Ammon's horn (tissue), 1 donor: ENCODE measurements around the gene SEMA3E.
"Not testable (repeated sequence)": the region's sequence is repeated elsewhere in the genome, so short reads cannot be mapped to it uniquely, and the experiment has no call there.

Experiments
- DNase-seq: peaks from one replicate; pipeline ENCODE4 v3.0.0-alpha.2; 2016; ENCODE audit warnings: low spot score

Gene SEMA3E

DNA sequence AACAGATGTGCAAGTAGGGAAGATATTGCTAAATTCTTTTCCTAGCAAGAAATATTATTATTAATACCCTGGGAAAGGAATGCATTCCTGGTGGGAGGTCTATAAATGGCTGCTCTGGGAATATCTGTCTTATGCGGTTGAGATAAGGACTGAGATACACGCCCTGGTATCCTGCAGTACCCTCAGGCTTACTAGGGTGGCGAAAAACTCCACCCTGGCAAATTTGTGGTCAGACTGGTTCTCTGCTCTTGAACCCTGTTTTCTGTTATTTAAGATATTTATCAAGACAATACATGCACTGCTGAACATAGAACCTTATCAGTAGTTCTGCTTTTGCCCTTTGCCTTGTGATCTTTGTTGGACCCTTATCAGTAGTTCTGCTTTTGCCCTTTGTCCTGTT, 96.4 kb downstream of the SEMA3E start:
- DNase-seq = not testable (repeated sequence)

DNA sequence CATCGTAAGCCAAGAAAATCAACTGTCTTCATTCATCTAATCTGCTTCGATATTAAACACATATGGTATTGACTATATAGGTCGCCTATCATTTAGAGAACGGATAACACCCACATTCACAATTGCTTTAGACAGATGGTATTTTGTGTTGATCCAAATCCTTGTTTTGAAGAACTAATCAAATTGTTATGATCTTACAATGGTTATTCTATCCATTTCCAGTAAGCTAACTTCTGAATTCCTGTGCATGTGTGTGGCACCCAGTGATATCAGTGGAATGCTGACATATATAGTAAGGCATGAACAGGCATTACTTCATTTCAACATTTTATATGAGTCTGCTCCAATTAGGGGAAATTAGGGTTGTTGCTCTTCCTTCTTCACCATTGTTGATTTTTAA, 98.8 kb downstream of the SEMA3E start:
- DNase-seq = no peak

DNA sequence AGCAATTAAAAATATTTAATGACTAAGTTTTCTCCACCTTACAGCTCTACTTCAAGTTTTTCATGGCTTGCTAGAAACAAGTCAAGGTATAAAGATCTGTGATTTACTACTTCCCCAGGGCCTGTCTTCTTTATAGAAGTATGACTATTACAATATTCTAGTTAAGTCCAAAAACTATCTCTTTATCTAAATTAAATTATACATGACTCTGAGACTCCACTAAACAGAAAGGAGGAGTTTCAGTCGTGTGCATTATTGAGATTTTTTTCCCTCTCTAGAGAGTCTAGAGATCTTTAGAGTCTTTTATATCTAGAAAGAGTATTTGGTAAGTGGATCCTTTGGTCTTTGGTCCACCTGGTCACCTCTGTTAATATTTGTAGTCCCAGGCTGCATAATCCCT, 100.7 kb downstream of the SEMA3E start:
- DNase-seq = no peak

DNA sequence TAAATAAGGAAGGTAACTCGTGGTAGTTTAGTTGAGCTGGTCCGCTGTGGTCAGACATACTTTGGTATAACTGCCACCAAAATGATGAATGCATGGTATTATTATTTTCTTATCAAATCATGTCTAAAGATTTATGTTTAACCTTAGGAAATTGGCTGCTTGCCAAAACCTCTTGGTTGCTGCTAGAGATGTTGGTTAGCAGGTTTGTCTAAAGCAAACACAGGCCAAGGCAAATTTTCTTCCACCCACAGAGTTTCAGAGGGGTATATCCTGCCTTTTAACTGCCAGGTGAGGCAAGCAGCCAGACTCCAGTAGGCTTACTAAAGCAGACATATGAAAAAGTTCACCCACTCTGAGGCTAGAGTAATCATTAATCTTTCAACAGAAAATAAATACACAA, 101.4 kb downstream of the SEMA3E start:
- no peak for DNase-seq

DNA sequence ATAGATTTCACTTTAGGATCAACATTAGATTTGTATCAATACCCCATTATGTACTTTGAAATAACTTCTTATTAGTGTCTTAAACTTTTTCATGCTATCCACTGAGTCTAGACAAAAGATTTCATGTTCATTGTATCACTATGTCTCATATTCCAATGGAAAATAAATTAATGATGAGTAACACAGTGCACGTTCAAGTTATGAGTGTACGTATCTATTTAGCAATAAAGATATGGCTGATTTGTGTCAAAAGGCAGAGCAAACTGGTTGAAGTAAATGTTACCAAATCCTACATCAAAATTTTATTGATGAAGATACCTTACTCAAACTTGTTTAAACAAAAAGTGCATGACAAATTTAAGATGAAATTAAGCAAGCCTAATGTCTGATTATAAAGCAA, 102.4 kb downstream of the SEMA3E start:
- no peak for DNase-seq

DNA sequence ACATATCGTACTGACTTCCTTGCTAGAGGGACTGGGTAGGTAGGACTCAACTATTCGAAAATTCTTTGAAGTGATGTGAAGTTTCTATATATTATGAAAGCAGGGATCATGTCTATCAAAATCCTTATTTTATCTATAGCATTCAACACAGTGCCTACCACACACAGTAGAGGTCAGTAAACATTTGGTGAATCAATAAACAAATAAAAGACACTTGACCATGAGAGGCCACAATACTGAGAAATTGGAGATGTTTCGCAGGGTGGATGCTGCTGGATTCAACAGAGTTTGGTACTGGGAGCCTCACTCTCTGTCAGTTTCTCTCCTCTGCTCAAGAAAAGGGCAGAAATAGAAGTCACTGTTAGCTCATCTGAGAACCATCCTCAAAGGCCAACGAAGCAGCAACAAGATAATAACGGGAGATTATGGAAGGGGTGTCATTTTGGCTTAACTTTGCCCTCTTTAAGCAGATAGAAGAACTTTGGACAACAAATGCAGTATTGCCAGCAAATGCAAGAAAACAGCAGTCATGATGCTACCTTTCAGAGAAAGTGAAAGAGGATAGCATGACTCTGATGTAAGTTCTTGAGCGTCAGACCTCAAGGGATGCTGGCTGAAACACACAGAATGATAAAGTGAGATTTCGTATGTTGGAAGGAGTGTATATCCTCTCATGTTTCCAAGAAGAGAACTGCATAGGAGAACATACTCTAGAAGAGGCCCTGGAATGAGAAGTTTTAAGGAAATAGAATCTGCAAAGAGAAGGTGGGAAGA, 107.6 kb downstream of the SEMA3E start:
- no peak for DNase-seq

DNA sequence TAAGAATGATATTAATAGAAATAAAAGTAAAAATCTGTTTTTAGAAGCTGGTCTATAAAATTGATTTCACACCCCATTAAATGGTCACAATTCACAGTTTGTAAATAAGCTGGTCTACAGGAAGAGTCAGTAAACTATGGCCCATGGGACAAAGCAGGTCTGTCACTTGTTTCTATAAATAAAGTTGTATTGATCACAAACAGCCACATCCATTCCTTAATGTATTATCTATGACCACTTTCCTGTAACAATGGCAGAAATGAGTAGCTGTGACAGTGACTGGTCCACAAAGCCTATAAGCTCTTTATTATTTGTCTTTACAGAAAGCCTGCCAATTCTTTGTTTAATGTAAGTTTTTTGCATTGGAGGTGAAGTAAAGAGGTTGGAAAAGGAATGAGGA, 114.5 kb downstream of the SEMA3E start:
- no peak for DNase-seq

DNA sequence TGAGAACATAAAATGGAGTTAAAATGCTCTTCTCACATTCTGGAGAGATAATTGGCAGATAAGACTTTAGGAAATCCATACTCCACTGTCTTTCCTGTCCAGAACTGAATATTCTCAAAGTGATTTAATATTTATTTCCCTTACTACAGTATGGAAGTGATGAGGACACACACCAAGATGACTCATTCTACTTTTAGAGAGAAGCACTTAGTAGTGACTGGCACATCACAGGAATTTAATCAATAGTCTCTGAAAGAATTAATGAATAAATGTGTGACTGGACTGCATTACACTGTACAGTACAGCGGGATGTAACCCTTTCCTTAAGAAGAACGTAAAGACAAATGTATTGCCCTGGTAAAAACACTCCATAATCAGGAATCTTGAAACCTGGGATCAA, 116.7 kb downstream of the SEMA3E start:
- DNase-seq = no peak

DNA sequence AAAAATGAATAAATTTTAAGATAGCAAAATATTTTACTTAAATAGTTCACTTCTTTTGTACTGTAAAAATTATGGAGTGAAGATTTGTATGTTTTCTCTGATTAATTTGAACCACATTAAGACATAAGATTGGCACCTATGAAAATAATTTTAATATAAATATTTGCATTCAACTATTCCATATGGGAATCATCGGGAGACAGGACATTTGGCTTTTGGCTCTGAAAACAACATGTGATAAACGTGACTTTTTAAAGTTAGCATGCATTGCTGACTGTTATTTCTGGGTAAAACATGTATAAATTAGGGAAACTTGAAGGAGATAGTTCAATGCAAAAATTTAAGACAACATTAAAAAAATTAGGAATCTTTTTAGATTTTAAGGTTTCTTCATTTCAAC, 117.2 kb downstream of the SEMA3E start:
- DNase-seq = no peak

DNA sequence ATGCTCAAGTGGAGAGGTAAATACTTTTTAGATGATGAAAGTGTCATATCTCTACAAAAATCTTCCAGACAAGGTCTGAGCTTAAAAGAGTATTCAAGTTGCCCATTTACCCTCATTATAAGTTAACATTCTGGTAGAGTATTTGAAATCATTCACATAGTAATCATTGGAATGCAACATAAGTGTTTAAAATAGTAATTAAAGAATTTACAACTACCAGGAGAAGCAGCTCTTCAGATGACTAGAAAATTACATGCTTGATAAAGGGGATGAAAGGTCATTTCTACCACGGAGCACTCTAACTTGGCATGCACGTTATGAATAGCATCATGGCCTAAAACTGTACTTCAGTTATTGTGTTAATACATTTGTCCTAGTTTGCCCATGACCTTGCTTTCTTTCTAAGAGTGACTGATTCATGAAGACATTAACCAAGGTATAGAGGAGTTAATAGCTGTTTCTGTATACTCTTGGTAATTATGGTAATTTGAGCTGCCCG, 120.0 kb downstream of the SEMA3E start:
- DNase-seq = no peak

DNA sequence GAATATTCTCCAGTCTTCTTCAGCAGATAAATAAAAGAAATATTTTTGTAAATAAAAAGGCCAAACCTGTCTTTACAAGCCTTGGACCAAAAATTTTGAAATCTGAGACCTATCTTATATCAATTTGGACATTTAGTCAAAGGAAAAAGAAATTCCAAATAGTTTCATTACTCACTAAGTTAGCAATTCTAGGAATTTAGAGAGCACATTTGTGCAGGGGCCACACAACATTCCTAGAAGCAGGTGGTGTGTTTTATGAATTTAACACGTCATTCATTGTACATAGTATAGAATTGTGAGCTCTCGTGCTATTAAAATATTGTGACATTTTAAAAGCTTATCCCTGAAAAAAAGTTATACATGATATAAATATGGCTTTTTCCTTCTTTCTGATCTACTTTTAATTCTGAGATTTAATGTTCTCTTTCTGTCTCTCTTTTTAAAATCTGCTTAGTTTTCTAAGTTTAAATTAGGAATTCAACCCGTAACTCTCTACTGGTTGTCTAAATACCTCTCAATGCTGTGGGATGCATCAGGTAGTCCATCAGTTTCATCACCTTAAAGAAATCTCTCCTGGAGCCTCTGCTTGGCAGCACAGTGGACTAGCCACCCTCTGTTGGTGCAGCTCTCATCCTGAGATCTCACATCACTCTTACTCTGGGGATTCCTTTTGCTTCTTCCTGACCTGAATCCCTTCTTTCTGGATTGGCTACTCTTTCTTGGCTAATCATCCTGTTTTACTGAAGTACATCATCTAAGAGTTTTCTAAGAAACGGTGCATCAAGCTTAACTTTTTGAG, 124.5 kb downstream of the SEMA3E start:
- no peak for DNase-seq

DNA sequence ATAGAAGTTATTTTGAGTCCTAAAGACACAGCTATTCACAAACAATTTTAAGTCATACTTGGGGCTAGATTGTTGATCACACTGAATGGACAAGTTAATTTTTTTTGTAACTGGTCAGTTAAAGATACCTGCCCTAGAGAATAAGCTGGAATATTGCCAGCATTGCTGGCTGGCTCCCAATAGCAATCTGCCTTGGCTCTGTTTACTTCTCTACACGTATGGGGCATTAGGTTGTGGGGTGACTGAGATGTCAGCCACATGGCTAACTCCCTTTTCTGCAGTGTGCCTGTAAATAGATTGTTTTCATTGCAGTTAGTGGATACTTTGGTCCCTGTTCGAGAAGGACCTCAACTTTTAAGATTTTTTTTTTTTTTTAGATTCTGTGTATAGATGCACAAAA, 128.2 kb downstream of the SEMA3E start:
- DNase-seq = no peak

DNA sequence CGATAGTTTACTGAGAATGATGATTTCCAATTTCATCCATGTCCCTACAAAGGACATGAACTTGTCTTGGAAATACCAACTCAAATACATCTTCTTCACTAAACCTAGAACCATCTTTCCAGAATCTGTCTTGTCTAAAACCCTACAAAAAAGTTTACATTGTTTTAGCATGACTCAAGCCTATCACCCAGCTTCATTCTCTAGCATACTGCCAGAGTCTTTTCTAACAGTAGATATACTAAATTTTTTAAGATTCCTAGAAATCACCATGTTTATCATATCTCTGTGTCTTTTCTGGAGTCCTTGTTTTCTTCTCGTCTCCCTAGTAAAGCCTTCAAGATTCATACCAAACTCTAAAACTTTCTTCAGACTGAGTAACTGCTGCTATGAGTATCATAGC, 129.7 kb downstream of the SEMA3E start:
- no peak for DNase-seq

DNA sequence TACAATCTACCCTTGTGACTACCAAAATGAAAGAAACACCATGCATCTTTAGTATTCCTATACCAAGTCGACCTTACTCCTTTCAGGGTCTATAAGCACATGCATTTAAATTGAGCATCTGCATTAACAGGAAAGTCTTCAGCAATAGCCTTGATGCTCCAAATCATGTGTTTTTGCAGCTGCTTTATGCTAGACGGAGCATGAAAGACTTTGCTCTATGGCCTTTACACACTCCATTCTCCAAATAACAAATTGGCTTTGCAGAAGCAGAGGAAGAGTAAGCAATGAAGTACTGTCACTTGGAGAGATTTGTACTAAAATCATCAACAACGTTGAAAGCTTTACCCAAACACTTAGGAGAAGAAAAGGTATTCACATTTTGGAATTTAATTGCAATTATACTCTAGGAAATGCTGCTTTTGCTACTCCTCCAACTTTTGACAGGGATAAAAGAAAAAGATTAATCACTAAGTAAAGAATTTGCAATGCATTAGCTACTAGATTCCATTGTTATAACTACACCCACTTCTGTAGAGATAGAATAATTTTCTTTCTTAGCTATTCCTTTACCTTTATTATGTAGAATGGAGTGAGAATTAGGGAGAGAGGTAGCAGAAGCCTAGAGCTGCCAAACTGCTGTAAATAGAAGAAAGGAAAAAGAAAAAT, 131.8 kb downstream of the SEMA3E start:
- DNase-seq = no peak

DNA sequence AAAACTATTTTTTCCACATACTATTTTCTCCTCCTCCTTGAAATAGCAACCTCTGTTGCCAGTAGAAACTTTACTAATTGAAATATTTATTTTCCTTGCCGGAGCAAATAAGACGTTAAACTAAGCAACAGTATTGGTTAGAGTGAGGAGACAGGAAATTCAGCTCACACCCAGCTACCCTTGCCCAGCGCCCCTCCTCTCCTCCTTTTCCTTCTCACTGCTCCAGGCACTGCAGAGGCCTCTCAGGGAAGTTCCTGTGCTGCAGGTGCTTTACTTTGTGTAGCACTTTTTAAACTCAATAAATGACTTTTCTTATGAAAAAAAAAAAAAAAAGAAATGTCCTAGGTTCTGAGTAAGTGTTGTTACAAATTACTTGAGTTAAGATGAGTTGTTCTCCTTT, 134.0 kb downstream of the SEMA3E start:
- no peak for DNase-seq

DNA sequence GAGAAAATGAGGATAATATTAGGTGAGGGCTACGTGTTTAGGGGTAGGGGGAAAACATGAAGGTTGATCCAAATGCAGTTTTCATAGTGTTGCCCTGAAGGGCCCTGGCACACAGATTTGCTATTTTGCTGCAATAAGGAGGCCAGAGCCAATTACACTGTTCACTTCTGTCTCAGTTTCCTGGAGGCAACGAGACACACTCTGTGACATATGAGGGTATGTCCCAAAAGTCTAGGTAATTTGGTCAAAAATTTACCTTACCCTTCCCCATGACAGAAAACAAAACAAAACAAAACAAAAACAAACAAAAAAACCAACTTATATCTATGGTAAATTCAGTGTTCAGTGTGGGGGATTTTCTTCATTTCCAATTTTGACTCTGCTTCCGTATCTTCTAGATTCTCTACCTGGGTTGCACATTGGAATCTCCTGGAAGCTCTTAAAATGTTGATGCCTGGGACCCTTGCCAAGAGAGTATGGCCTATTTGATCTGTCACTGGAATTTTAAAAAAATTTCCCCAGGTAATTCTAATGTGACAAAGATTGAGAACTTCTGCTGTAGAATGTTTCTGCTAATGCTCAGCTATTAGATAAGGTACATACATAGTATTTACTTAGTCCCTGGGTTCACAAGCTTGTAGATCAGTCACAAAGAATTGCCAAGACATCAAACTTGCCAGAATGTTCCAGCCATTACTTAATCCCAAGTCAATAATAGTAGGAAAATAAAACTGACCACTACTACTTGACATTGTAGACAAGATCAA, 139.5 kb downstream of the SEMA3E start:
- no peak for DNase-seq

DNA sequence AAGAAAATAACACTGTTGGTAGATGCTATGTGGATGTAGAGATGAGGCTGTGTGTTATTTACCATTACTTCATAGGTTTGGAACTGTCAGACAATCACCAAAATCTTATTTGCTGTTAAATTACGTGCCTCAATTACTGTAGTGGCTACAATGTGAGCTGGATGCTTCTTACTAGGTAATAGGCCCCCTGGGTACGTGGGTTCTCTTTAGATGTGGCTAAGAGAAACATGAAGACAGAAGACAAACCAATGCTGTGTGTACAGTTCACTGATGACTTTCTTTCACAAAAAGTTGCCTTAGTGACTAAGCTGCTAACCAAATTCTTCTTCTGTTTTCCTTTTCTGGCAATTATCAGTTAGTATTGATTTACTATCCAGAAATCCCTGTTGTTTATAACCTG, 144.6 kb downstream of the SEMA3E start:
- no peak for DNase-seq

DNA sequence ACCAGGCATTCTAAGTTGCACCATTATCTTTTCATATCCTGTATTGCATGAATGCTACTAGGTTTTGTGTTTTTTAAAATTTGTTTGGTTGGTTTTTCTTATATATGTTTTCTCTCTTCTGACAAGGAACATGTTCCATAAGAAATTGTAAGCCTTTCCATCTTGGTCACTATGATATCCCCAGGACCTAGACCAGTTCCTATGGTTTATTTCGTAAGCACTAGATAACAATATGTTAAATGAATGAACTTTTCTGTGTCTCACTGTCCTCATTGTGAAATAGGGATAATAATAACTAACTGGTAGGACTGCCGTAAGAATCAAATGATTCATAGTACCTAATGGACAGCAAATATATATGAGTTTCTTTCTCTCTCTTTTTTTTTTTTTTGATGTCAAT, 146.3 kb downstream of the SEMA3E start:
- DNase-seq = no peak

DNA sequence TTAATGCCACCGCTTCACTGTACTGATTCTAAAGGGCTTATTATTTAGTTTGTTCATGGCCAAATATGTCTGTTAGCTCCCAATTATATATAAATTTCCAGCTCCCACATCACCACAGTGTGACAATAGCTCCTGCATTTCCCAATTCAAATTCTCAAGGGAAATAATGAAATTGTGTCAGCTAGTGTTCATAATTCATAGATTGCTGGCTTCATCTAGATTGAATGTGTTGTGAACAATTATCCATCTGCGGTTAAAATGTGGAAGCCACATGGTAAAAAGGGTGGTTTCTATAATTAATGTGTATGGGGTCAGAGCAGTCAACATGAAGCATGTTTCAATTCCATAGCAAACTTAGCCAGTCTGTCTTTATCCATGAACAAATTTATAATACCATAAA, 154.3 kb downstream of the SEMA3E start:
- DNase-seq = no peak

DNA sequence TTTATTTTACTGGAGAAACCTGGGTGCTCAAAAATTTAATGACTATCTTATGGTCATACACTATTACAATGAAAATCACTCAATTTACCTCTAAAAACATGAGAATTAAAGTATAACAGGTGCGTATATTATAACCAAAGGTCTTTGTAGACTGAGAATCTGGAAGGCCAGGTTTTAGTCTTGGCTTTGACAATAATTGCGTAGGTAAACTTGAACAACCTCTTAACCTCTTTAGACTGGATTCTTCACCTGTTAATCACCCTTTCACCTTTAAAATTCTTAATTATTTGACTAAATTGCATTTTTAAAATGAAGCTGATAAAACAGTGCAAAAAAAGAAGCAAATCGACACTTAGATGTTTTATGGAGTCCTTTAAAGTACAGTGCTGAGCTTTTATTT, 156.1 kb downstream of the SEMA3E start:
- DNase-seq = no peak

DNA sequence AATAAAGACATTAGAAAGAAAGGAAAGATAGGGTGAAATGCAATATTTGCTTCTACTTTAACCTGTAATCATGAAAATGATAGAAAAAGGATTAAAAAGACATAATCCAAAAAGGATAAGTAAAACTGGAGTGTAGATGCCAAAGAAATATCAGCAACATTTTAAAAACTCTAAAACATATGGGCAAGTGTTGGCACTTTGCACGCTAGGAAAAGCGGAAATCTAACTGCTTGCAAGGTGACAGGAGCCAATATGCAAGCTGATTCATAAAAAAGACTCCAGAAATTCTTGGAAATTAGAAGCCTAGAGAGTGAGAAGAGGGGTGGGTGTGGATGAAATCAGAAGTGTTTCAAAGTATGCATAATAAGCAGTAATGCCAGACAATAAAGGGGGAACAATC, 161.1 kb downstream of the SEMA3E start:
- no peak for DNase-seq

DNA sequence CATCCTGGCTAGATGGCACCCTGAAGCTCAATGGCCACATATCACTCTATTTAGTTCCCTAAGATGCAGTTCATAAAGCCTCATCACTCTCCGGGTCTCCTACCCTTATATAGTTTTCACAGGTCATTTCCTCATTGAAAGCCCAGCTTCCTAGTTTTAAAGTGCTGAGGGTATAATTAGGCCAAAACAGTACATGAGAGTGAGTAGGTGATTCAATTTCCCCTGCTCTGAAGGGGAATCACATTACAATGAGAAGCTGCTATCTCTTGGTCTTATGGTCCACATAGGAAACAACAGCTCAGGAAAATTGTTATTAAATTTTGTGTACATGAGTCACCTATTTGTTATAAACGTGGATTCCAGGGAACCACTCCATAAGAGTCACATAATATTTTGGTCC, 162.0 kb downstream of the SEMA3E start:
- no peak for DNase-seq
